ENCODE measurements around the gene BAIAP2.
A peak's percentile ranks its signal among the peaks of the same experiment; 100 is the strongest.

The BAIAP2 gene, protein sequence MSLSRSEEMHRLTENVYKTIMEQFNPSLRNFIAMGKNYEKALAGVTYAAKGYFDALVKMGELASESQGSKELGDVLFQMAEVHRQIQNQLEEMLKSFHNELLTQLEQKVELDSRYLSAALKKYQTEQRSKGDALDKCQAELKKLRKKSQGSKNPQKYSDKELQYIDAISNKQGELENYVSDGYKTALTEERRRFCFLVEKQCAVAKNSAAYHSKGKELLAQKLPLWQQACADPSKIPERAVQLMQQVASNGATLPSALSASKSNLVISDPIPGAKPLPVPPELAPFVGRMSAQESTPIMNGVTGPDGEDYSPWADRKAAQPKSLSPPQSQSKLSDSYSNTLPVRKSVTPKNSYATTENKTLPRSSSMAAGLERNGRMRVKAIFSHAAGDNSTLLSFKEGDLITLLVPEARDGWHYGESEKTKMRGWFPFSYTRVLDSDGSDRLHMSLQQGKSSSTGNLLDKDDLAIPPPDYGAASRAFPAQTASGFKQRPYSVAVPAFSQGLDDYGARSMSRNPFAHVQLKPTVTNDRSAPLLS

DNA sequence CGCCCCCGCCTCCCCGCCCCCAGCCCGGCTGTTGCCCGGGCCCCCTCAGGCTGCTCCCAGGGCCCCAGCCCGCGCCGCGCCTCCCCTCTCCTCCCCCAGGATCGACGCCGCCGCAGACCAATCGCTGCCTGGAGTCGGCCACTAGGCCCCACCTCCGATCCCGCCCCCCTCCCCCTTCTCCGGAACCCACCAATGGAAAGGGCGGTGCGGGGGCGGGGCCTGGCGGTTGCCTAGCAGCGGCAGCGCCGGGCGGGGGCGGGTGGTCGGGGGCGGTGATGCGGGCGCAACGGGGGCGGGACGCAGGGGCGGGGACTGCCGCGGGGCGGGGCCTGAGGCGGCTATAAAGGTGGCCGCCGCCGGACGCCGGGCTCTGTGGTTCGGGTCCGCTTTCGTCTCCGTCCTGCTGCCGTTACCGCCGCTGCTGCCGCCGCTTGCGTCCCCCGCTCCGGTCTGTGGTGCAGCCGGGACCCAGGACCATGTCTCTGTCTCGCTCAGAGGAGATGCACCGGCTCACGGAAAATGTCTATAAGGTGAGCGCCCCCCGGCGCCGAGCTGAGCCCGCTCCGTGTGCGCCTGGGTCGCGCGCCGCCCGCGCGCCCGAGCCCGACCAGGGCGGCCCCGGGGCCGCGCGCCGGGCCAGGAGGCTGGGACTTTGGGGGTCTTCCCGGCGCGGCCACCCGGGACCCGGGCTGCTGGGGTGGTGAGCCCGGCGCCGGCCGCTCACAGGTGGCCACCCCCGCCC, at the start of gene BAIAP2:
BAIAP2 (plus strand) TSS at position 373 of the 742 bp plus-strand sequence; CDS start at position 477, 104 bp downstream.
- peak; percentile 78 for DNase-seq (ENCODE audit: low spot score)

DNA sequence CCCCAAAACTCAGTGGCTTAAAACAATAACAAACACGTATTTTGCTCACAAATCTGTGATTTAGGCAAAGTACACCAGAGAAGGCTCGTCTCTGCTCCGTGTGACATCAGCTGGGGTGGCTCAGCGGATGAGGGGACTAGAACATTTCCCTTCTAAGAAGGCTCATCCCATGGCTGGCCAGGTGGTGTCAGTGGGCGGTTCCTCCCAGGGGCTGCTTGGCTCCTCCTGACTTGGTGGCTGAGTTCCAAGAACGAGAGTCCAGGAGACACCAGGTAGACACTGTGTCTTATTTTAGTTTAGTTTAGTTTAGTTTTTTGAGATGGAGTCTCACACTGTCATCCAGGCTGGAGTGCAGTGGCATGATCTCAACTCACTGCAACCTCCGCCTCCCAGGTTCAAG, 48.9 kb upstream of the BAIAP2 start:
- DNase-seq (ENCODE audit: low spot score), result no peak

DNA sequence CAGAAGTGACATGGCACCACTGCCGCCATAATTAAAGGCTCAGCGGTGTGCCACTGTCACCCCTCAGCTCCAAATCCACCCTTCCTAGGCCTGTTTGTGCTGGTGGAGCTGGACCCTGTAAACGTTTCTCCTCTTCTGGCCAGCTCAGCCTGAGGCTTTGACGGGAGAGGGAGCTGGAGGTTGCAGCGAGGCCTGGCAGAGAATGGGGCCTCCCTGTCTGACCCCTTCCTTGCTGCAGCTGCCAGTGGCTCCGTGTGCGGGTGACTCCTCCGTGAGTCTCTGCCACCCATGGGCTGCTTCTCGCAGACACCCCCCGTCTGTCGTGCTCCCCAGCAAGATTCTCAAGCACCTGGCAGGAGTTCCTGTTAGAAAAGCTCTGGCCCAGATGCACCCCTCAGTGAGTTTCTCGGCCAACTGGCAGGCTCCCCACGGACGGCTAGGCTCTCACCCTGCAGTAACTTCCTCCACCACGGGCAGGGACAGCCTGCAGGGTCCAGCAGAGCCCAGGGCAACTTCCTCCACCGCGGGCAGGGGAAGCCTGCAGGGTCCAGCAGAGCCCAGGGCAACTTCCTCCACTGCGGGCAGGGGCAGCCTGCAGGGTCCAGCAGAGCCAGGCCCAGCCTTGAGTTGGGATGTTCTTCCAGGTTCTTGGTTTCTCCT, 48.0 kb upstream of the BAIAP2 start:
- no peak for DNase-seq (ENCODE audit: low spot score)

DNA sequence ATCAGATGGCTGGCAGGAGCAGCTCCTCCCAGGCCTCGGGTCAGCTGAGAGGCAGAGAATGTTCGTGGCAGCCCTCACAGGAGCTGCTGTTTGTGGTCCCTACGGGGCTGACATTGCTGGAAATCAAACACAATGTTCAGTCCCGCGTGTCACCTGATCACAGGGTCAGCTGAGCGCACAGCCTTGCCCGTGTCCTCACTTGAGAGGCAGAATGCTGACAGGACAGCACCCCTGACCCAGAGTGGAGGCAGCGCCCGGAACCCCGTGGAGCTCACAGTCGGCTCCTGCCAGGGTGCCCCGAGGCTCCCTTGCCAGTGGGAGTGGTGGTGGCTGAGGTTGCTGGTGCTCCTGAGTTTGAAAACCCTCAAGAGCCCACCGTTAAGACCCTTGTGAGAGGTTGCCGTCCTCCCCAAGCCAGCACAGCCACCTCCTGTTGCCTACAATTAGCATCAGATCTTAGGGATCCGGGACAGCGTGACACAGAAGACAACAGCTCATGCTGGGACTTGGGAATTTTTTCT, 47.0 kb upstream of the BAIAP2 start:
- DNase-seq (ENCODE audit: low spot score), result no peak

DNA sequence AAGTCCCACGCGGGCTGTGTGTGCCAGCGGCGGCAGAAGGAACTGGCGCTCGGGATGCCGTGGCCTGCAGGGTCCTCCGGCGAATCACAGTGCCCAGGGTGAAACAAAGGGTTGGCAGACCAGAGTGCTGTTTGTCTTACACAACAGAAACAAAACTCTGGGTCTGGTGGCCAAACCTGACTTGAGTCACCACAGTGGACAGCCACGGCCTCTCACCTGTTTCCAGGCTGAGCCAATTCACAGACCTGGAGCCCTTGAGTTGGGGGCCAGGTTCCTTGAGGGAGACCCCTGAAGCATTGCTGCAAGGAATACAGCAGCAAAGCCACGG, 45.4 kb upstream of the BAIAP2 start:
- no peak for DNase-seq (ENCODE audit: low spot score)

DNA sequence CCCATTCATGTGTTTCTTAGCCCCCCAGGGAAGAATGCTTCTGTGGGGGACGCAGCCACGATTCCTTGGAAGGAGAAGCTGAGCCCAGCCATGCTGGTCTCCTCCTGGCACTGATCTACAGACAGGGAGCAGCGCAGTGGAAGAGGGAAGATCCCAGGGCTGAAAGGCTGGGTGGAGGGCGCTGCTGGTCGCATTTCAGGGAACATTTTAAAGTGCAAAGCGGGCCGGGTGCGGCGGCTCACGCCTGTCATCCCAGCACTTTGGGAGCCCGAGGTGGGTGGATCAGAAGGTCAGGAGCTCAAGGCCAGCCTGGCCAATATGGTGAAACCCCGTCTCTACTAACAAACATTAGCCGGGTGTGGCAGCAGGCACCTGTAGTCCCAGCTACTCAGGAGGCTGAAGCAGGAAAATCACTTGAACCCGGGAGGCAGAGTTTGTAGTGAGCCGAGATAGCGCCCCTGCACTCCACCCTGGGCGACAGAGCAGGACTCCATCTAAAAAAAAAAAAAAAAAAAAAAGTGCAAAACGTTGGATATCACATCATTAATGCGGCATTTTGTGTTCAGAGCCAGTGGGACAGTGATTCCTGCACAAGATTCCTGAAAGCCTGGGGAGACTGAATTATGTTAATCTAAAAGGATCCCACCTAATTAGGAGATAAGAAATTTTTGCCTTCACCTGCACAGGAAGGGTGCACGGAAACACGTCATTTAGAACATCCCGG, 43.9 kb upstream of the BAIAP2 start:
- no peak for DNase-seq (ENCODE audit: low spot score)

DNA sequence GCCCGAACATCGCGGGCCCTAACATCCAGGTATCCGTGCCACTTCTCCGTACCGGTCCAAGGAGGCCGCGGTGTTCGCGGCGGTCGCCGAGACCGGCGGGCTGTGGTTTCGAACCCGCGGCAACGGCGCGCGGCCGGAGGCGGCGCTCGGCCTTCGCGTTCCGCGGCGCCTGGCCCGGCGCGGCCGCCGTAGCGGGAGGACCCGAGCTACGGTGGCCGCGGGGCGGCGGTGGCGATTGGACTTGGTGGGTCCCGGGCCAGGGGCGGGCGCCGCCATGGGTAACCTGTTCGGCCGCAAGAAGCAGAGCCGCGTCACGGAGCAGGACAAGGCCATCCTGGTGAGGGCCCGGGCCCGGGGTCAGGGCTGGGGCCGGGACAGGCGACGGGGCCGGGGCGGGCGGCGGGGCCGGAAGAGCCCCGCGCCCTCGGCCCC, 43.3 kb upstream of the BAIAP2 start, which contains the start of gene CHMP6:
CHMP6 (plus strand) TSS at position 197 of the 432 bp plus-strand sequence; CDS start at position 275, 78 bp downstream.
- DNase-seq (ENCODE audit: low spot score), result peak; percentile 50

DNA sequence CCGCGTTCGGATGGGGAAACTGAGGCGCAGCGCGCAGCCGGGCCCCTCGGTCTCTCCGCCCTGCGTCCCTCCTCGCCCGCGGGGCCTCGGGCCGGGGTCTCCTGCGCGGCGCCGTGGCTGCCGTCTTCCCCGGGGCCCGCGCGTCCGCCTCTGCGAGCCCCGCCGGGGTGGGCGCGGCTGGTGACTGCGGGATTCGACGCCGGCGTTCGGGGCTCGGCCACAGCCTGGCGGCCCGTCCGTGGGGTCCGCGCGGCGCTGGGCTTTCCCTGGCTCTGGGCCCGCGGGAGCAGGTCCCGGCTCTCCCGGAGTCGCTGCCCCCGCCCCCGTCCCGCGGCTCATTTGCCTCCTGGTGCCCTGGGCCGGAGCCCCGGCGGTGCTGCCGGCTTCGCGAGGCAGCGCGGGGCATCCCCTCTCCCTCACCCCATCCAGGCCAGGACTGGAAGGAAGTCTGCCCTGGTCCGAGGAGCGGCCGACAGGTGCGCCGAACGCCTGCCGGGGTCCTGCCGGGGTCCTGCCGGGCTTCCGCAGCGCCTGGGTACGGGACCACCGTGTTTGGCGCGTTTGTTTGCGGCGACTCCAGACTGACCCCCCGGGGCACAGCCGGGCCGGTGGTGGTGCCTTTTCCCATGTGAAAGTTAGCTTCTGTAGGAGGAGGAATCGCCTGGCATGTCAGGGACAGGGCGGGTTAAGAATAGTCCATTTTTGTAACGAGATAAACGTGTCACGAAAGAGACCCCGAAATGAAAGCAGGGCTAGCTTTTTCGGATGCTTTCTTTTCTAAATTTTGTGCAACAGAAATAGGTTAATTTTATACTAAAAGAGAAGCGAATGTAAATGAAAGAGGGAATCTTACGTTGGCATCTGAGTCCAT, 42.6 kb upstream of the BAIAP2 start:
- no peak for DNase-seq (ENCODE audit: low spot score)

DNA sequence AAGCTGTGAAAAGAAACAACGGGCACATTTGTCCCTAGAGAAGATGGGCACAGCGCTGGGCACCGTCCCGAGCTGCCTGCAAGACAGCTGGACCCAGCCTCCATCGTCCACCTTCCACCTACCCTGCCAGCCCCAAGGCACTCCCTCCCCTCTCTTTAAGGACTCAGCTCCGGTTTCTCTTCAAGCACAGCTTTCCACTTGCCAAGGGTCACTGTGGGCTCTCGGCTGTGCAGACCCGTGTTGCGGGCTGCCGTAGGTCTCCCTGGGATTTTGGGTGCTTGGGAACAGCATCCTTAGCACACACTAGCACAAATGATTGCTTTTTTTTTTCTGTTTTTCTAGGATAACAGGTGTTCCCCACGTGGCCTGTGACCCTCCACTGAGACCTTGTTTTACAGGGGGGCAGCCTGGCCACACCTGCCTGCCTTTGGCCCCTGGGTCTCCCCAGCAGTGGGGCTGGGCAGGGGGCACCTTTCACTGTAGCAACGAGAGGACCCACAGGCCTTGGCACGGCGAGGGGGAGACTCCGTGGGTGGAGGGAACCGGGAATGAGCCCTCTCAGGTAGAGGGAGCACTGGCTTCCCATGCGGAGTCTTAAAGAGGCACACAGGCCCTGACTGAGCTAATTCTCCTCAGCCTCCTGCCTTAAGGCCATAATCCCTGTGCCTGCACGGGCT, 41.9 kb upstream of the BAIAP2 start:
- DNase-seq (ENCODE audit: low spot score), result no peak

DNA sequence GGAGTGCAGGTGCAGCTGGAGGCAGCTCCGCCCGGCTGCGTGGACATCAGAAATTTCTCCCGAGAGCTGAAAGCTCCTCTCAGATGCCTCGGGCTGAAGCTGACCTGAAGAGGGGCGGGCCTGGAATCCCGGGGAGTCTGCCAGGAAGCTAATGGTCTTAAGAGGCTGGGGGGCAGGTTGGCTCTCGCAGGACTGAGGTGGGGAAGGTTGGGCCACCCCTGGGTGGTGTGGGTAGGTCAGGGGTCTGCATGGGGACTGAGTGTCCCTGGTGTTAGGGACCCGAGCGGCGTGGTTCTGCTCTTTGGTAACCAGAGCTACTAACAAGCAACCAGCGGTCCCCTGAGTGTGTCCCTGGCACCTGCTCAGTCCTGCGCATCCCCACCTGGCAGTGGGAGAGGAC, 39.8 kb upstream of the BAIAP2 start:
- DNase-seq (ENCODE audit: low spot score), result no peak

DNA sequence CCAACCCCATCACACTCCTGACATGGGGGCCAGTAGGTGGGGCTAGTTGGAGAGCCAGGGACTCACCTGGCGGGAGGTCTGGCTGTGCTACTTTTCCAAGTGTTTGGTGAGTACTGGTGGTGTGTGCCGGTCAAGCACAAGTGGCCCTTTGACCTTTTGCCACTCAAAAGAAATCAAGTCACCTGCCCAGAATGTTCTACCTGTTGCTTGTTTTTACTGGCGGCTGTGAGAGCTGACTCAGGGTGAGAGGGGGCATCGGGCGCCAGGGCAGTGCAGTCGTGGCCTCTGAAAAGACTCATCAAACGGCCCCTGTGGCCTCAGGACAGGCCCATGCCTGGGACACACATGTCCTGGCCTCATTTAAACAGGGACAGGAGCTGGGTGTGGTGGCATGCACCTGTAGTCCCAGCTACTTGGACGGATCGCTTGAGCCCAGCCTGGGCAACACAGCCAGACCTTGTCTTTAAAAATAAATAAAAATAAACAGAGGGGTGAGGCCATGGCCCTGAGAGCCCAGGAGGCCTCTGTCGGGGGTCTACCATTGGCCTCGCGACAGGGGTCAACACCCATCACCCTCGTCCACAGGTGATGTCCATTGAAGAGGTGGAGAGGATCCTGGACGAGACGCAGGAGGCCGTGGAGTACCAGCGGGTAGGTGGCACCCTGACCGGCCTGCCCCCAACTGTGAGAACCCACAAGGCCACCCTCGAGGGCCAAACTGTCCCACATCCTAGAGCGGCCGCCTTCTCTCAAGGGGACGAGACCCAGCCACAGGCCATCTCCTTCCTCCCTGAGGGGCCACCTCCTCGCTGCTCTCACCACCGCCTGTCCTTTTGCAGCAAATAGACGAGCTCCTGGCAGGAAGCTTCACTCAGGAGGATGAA, 38.3 kb upstream of the BAIAP2 start:
- DNase-seq (ENCODE audit: low spot score), result no peak

DNA sequence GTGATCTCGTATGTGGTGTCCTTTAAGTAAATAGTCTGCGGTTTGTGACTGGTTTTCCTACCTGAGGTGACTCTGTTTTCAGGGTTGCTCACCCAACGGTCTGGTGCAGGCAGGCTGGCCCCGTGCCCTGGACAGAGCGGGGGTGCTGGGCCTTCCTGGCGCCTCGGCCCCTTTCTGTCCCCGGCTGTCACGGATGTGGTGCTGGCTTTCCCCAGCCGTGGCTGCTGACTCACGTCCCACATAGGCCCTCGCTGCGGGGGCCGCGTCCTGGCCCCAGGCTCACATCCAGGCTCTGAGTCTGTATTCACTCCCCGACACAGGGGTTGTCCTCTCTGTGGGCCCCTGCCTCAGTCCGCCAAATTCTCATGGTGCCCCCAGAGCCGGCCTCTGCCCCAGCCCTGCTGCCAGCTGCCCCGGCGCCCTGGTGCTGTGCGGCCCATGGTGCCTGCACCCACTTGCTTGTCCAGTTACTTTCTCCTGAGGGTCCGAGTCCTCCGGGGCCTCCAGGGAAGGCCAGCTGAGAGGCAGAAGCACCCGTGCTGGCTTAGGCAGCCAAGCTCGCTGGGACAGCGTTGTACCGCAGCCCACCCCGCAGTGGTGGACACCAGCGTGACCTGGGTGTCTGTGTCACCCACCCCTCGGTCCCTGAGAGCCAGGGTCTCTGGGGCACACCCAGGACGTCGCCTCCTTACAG, 37.4 kb upstream of the BAIAP2 start:
- DNase-seq (ENCODE audit: low spot score), result no peak

DNA sequence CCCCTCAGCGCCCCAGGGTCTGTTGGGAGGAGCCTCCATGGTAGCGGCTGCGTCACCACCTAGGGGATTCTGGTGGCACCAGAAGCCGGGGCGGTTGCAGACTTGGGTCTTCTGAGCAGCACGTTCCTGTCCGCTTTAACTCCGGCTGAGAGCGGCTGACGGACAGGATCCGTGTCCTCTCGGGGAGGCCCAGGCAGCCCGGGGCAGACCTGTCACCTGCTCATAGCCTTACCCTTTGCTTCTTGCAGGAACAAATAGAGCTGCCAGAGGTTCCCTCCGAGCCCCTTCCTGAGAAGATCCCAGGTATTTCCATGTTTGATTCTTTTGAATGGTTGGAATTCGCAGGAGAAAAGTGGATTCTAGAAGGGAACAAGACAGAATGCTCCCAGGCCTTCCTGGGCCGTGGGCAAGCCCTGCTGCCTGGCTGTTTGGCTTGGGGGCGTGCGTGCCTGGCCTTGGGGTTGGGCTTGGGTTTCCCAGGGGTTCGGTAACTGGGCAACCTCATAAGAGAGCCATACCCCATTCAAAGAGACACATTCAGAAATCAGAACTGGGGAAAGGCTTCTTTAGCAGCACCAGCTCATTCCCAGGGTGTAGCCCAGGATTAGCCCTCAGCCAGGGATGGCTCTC, 36.7 kb upstream of the BAIAP2 start:
- no peak for DNase-seq (ENCODE audit: low spot score)

DNA sequence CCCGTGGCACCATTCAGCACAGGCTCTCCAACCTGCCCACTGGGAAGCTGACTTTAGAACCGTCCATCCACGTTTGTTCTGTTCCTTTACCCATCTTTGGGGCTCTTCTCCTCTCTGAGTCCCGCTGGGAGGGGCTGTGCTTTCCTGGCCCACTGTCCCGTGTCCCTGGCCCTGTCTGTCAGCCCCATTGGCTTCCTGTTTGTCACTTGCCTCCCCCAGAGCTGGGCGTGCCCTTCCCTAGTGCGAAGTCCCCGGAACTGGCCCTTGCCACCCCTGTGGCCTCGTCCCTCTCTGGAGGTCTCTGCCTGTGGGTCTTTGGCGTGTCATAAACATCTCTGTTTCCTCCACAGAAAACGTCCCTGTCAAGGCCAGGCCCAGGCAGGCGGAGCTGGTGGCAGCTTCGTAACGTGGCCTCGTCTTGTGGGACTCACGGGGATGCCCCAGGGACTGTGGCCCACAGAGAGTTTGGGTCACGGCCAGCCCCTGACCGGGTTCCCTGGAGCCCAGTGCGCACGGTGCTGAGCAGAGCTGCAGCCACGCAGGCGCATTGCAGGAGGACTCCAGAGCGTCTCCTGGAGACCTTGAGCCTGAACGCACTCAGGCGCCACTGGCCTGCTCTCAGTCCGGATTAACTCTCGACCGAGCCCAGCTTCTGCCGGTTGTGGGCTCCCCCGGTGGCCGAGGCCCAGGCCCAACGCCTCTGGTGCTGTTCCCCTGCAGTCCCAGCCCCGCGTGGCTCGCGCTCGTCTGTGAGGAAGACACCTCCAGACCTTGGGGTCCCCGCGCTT, 36.0 kb upstream of the BAIAP2 start:
- no peak for DNase-seq (ENCODE audit: low spot score)

DNA sequence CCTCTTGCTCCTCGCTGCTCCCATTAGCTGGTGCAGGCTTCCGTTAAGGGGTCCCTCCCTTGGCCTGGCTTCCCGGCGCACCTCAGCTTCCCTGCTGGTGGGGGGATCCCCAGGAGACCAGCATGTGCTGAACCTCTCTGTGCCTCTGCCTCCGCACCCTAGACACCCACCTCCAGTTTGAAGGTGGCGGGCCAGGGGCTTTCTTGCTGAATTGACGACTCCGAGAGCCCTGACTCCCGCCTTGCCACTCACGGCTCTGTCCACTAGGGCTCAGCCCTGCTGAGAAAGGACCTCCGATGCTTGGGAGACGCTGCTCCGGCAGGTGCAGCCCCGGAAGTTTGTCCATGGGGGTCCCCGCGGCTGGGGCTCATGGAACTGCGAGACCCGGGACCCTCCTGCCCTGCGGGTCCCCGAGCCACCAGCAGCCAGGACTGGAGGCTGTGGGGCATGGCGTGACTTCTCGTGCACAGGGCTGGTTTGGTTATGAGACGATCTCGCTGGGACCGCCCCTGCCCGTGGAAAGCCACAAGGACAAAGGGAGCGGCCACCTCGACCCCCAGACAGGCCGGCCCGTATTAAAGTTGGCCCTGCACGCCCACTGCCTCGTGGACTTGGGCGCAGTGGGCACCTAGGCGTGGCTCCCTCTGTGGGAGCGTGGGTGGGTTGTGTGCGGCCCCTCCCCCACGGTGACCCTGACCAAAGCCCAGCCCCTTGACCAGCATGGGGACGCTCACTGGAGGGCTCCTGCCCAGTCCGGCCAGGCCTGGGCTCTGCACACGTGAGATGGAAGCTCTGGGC, 35.2 kb upstream of the BAIAP2 start:
- no peak for DNase-seq (ENCODE audit: low spot score)

DNA sequence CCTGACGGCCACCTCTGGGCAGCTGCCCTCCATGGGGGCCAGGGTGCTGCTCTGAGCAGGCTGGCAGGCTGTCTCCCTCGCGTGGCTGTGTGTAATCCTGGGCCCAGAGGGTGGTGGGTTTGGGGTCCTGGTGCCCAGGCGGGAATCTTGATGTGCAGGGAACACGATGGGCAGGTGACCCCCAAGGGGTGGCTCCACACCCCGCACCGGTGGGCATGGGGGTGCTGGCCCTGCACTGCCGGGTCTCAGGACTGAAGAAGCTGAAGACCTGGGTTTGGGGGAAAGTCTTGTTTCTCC, 34.7 kb upstream of the BAIAP2 start:
- DNase-seq (ENCODE audit: low spot score), result no peak
